Large intestine (tissue), 3 donors: ENCODE results near the gene NDUFA3. TPM values are rescaled to one million over a fixed set of nuclear protein-coding genes. Genes with fewer than 3 reads are reported as not detected.

Experiments used
- DNase-seq, 2 donors: peaks; one replicate each; pipeline versions ENCODE4 v3.0.0 to v3.0.0-alpha.2; 2013
- H3K27ac ChIP-seq: one replicate; pipeline ENCODE4 v1.5.1; 2013; ENCODE audit warnings: low read length
- H3K27me3 ChIP-seq: 2 replicates; pipeline ENCODE4 v1.6.1; 2013; ENCODE audit warnings: low read length; ENCODE audit not compliant: control insufficient read depth, insufficient read depth
- H3K36me3 ChIP-seq: 2 replicates; pipeline ENCODE4 v1.6.1; 2013; ENCODE audit warnings: low read length; ENCODE audit not compliant: control insufficient read depth, insufficient read depth
- H3K4me1 ChIP-seq: one replicate; pipeline ENCODE4 v1.6.1; 2013; ENCODE audit warnings: low read length; ENCODE audit not compliant: control insufficient read depth, insufficient read depth
- H3K4me3 ChIP-seq: one replicate; pipeline ENCODE4 v1.5.1; 2013; ENCODE audit warnings: low read length
- H3K9me3 ChIP-seq: one replicate; pipeline ENCODE4 v1.6.1; 2013; ENCODE audit warnings: mild to moderate bottlenecking, low read depth, low read length, moderate library complexity; ENCODE audit not compliant: control insufficient read depth
- whole genome bisulfite sequencing: methylation state at CpG from one replicate; pipeline ENCODE4 v1.1.5; 2013; ENCODE audit warnings: low lambda C conversion rate; ENCODE audit not compliant: insufficient coverage; 5-methylcytosine and 5-hydroxymethylcytosine counted together
- polyA plus RNA-seq: library from polyadenylated mRNA; unstranded; fragments of 120-200 nt; gene quantifications from one replicate; pipeline ENCODE4 v1.2.1, GENCODE V29; 2013

NDUFA3 gene
- polyA plus RNA-seq, 1 donor, result 132 TPM

- no peak for DNase-seq
- Histone ChIP-seq H3K4me1 (no peaks in the 10 kb centered on the region), H3K27ac (no peak overlapping the region), H3K27me3 (no peaks in the 10 kb centered on the region), H3K4me3 (no peak overlapping the region), H3K9me3 (no peaks in the 10 kb centered on the region), H3K36me3 (peaks cover 94% of the 10 kb centered on the region)
- WGBS, result no CpG with 5 or more reads among the region's 12 CpGs
Measured at GRCh38 chr19:54152267-54152666, 49.6 kb downstream of the NDUFA3 start.

GRCh38 chr19:54152878-54153524, 50.3 kb downstream of the NDUFA3 start:
- no CpG with 5 or more reads among the region's 25 CpGs for WGBS

GRCh38 chr19:54153731-54154326, 51.2 kb downstream of the NDUFA3 start:
- H3K36me3 ChIP-seq, result peaks cover 88% of the 10 kb centered on the region
- H3K9me3 ChIP-seq, result no peaks in the 10 kb centered on the region
- no peak for DNase-seq
- no CpG with 5 or more reads among the region's 10 CpGs for WGBS
- no peaks in the 10 kb centered on the region for H3K27me3 ChIP-seq
- peaks cover 5% of the 10 kb centered on the region for H3K4me1 ChIP-seq
- H3K4me3 ChIP-seq, result no peak overlapping the region
- no peak overlapping the region for H3K27ac ChIP-seq

More at GRCh38 chr19:54152878-54153524, 50.3 kb downstream of the NDUFA3 start:
- Histone ChIP-seq H3K9me3 (no peaks in the 10 kb centered on the region), H3K27ac (no peak overlapping the region), H3K36me3 (peaks cover 92% of the 10 kb centered on the region), H3K4me1 (no peaks in the 10 kb centered on the region), H3K4me3 (no peak overlapping the region), H3K27me3 (no peaks in the 10 kb centered on the region)
- no peak for DNase-seq

GRCh38 chr19:54154603-54155345, 52.1 kb downstream of the NDUFA3 start:
- no peaks in the 10 kb centered on the region for H3K9me3 ChIP-seq
- no peaks in the 10 kb centered on the region for H3K27me3 ChIP-seq
- H3K36me3 ChIP-seq, result peaks cover 79% of the 10 kb centered on the region

GRCh38 chr19:54155694-54156093, 53.0 kb downstream of the NDUFA3 start:
- Histone ChIP-seq H3K4me3 (no peak overlapping the region), H3K27me3 (no peaks in the 10 kb centered on the region), H3K27ac (no peak overlapping the region), H3K36me3 (peaks cover 72% of the 10 kb centered on the region), H3K9me3 (no peaks in the 10 kb centered on the region), H3K4me1 (peaks cover 12% of the 10 kb centered on the region)
- DNase-seq, result no peak
- no CpG with 5 or more reads among the region's 19 CpGs for WGBS

More at GRCh38 chr19:54154603-54155345, 52.1 kb downstream of the NDUFA3 start:
- no peak overlapping the region for H3K27ac ChIP-seq
- no CpG with 5 or more reads among the region's 18 CpGs for WGBS
- DNase-seq, result no peak
- peaks cover 5% of the 10 kb centered on the region for H3K4me1 ChIP-seq
- H3K4me3 ChIP-seq, result no peak overlapping the region

GRCh38 chr19:54156490-54156889, 53.8 kb downstream of the NDUFA3 start:
- Histone ChIP-seq H3K27me3 (no peaks in the 10 kb centered on the region), H3K4me3 (no peak overlapping the region), H3K27ac (no peak overlapping the region), H3K9me3 (no peaks in the 10 kb centered on the region), H3K36me3 (peaks cover 65% of the 10 kb centered on the region), H3K4me1 (peaks cover 16% of the 10 kb centered on the region)
- no peak for DNase-seq
- no CpG with 5 or more reads among the region's 11 CpGs for WGBS

GRCh38 chr19:54156953-54157352, 54.3 kb downstream of the NDUFA3 start:
- Histone ChIP-seq H3K36me3 (peaks cover 60% of the 10 kb centered on the region), H3K9me3 (no peaks in the 10 kb centered on the region), H3K4me3 (no peak overlapping the region), H3K27me3 (no peaks in the 10 kb centered on the region), H3K4me1 (peaks cover 20% of the 10 kb centered on the region), H3K27ac (no peak overlapping the region)
- no CpG with 5 or more reads among the region's 3 CpGs for WGBS
- DNase-seq, result no peak

Other genes with a start within 250 kb of the NDUFA3 start
- 87.7 TPM for gene MYADM, start 235.0 kb upstream of the NDUFA3 start, polyA plus RNA-seq
- gene PRKCG, start 220.7 kb upstream of the NDUFA3 start, polyA plus RNA-seq, result 0.67 TPM
- gene CACNG7, start 193.6 kb upstream of the NDUFA3 start, polyA plus RNA-seq, result 1.4 TPM
- gene CACNG8, start 139.9 kb upstream of the NDUFA3 start, polyA plus RNA-seq, result 0.15 TPM
- gene CACNG6, start 111.2 kb upstream of the NDUFA3 start, polyA plus RNA-seq, result 0.04 TPM
- gene VSTM1, start 39.0 kb upstream of the NDUFA3 start, polyA plus RNA-seq, result not detected
- gene TARM1, start 21.5 kb upstream of the NDUFA3 start, polyA plus RNA-seq, result not detected
- gene OSCAR, start 2.1 kb upstream of the NDUFA3 start, polyA plus RNA-seq, result 0.31 TPM
- 16.6 TPM for gene TFPT, start 12.8 kb downstream of the NDUFA3 start, polyA plus RNA-seq
- gene PRPF31, start 12.9 kb downstream of the NDUFA3 start, polyA plus RNA-seq, result 48.6 TPM
- gene CNOT3, start 34.9 kb downstream of the NDUFA3 start, polyA plus RNA-seq, result 37.2 TPM
- 9.5 TPM for gene LENG1, start 56.9 kb downstream of the NDUFA3 start, polyA plus RNA-seq
- 110 TPM for gene TMC4, start 70.3 kb downstream of the NDUFA3 start, polyA plus RNA-seq
- 97.9 TPM for gene MBOAT7, start 86.7 kb downstream of the NDUFA3 start, polyA plus RNA-seq
- gene TSEN34, start 88.5 kb downstream of the NDUFA3 start, polyA plus RNA-seq, result 52.7 TPM
- 2,940 TPM for gene RPS9, start 98.0 kb downstream of the NDUFA3 start, polyA plus RNA-seq
- 2.9 TPM for gene LILRB3, start 120.2 kb downstream of the NDUFA3 start, polyA plus RNA-seq
- 0.73 TPM for gene LILRA6, start 139.9 kb downstream of the NDUFA3 start, polyA plus RNA-seq
- gene LILRB5, start 154.4 kb downstream of the NDUFA3 start, polyA plus RNA-seq, result 7.6 TPM
- gene LILRB2, start 178.3 kb downstream of the NDUFA3 start, polyA plus RNA-seq, result 2.6 TPM
- gene LILRA5, start 210.3 kb downstream of the NDUFA3 start, polyA plus RNA-seq, result 1.9 TPM
- gene LILRA4, start 236.3 kb downstream of the NDUFA3 start, polyA plus RNA-seq, result 0.18 TPM